Nephron progenitor cell (in vitro differentiated cells): Measurements from ENCODE around the gene ME1.

ENCODE experiments used
- DNase-seq: peaks from one replicate; pipeline ENCODE4 v3.0.0; 2021
- H3K27ac Mint-ChIP-seq: 2 replicates; pipeline ENCODE4 v1.8.0; 2021; ENCODE audit warnings: mild to moderate bottlenecking, moderate library complexity, mixed read lengths
- H3K27me3 Mint-ChIP-seq: 2 replicates; pipeline ENCODE4 v1.8.0; 2021; ENCODE audit warnings: mild to moderate bottlenecking, low read depth, mixed read lengths; ENCODE audit not compliant: poor library complexity
- H3K36me3 Mint-ChIP-seq: 2 replicates; pipeline ENCODE4 v1.8.0; 2021; ENCODE audit warnings: low read depth, mixed read lengths
- H3K4me1 Mint-ChIP-seq: 2 replicates; pipeline ENCODE4 v1.8.0; 2021; ENCODE audit warnings: mixed read lengths
- H3K4me3 Mint-ChIP-seq: 2 replicates; pipeline ENCODE4 v1.8.0; 2021; ENCODE audit warnings: mild to moderate bottlenecking, moderate library complexity, mixed read lengths
- H3K9me3 Mint-ChIP-seq: 2 replicates; pipeline ENCODE4 v1.8.0; 2021; ENCODE audit warnings: mild to moderate bottlenecking, moderate library complexity, mixed read lengths
- TF ChIP-seq, protein P1 (sequence below): fragments of 200-600 bp; sonication (generic); IDR thresholded peaks from 2 replicates; pipeline ENCODE4 v1.5.0; 2021; ENCODE audit warnings: antibody characterized with exemption

ME1 gene

DNA sequence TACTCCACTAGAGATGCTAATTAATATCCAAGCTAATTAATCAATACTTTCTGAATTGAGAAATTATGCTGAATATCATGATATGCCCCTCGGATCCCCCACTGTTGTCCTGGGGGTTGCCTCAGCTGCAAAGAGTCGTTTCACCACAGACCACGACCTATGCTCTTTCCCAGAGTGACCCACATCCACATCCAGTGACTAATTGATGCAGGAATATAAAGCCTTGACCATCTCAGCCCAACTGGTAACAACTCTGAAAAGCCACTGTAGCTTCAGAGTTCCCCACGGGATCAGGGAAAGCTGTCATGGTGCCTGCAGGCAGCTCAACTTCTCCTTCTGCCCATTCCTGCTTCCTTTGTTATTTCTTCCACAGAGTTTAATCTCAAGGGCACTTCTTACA, 120.8 kb downstream of the ME1 start:
- TF ChIP-seq, protein P1, sequence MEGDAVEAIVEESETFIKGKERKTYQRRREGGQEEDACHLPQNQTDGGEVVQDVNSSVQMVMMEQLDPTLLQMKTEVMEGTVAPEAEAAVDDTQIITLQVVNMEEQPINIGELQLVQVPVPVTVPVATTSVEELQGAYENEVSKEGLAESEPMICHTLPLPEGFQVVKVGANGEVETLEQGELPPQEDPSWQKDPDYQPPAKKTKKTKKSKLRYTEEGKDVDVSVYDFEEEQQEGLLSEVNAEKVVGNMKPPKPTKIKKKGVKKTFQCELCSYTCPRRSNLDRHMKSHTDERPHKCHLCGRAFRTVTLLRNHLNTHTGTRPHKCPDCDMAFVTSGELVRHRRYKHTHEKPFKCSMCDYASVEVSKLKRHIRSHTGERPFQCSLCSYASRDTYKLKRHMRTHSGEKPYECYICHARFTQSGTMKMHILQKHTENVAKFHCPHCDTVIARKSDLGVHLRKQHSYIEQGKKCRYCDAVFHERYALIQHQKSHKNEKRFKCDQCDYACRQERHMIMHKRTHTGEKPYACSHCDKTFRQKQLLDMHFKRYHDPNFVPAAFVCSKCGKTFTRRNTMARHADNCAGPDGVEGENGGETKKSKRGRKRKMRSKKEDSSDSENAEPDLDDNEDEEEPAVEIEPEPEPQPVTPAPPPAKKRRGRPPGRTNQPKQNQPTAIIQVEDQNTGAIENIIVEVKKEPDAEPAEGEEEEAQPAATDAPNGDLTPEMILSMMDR = no peak
- Mint-ChIP-seq H3K36me3 (no peaks in the 10 kb centered on the region), H3K4me1 (peaks cover 5% of the 10 kb centered on the region), H3K9me3 (no peaks in the 10 kb centered on the region), H3K27me3 (no peaks in the 10 kb centered on the region), H3K27ac (no peak overlapping the region), H3K4me3 (no peak overlapping the region)
- DNase-seq = no peak

DNA sequence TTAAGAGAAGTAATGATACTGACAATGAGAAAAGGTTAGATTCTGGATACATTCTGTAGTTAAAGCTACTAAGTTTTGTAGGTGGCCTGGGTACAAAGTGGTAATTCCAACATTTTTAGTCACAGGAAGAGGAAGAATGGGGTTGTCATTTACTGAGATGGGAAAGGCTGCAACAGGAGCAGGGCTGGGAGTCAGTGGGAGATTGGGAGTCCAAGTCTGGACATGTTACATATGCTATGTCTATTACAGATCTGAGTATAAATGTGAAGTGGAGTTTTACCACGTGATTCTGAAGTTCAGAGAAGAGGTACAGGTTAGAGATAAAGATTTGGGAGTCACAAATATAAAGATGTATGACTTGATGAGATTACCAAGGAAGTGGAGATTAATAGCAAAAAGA, 121.5 kb downstream of the ME1 start:
- no peaks in the 10 kb centered on the region for H3K36me3 Mint-ChIP-seq
- peaks cover 5% of the 10 kb centered on the region for H3K4me1 Mint-ChIP-seq
- H3K9me3 Mint-ChIP-seq = no peaks in the 10 kb centered on the region
- H3K27me3 Mint-ChIP-seq = no peaks in the 10 kb centered on the region
- DNase-seq = no peak
- TF ChIP-seq, protein P1 = no peak
- peak overlapping the region; percentile 6 for H3K27ac Mint-ChIP-seq
- no peak overlapping the region for H3K4me3 Mint-ChIP-seq

DNA sequence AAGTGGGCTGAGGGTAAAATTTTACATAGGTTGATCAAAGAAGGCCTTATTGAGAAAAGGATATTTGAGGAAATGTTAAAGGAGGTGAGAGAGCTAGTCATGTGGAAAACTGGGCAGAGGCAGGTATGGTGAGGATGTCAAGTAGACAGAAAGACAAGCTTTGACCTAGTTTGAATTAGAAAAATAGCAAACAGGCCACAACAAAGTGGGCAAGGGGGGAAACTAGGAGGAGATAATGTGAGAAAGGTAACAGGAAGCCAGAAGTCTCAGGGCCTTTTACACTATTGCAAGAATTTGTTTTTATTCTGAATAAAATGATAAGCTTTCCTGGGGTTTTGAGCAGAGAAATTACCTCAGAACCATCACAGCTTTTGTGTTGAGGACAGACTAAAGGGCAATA, 122.0 kb downstream of the ME1 start:
- H3K9me3 Mint-ChIP-seq = no peaks in the 10 kb centered on the region
- no peak for DNase-seq
- TF ChIP-seq, protein P1 = no peak
- H3K4me3 Mint-ChIP-seq = no peak overlapping the region
- H3K36me3 Mint-ChIP-seq = no peaks in the 10 kb centered on the region
- H3K27me3 Mint-ChIP-seq = no peaks in the 10 kb centered on the region
- H3K4me1 Mint-ChIP-seq = peaks cover 5% of the 10 kb centered on the region
- no peak overlapping the region for H3K27ac Mint-ChIP-seq

DNA sequence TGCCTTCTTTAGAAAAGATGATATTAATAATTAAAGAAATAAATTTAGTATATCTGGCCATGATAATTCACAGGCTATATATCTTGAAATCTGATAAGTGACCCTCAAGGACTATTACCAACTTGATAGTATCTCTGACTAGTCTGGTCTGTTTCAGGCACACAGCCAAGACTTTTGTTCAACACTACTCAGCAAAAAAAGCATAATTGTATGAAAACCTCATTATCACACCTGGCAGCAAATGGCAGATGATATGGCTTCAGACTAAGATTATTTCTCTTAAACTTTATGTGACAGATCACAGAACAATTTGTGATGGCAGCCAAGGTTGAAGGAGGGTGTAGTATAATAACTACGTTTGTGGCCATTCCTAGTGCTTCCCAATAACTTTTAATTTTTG, 123.0 kb downstream of the ME1 start:
- peaks cover 5% of the 10 kb centered on the region for H3K4me1 Mint-ChIP-seq
- H3K4me3 Mint-ChIP-seq = no peak overlapping the region
- no peaks in the 10 kb centered on the region for H3K27me3 Mint-ChIP-seq
- no peaks in the 10 kb centered on the region for H3K9me3 Mint-ChIP-seq
- H3K36me3 Mint-ChIP-seq = no peaks in the 10 kb centered on the region
- TF ChIP-seq, protein P1 = no peak
- H3K27ac Mint-ChIP-seq = no peak overlapping the region
- DNase-seq = no peak

DNA sequence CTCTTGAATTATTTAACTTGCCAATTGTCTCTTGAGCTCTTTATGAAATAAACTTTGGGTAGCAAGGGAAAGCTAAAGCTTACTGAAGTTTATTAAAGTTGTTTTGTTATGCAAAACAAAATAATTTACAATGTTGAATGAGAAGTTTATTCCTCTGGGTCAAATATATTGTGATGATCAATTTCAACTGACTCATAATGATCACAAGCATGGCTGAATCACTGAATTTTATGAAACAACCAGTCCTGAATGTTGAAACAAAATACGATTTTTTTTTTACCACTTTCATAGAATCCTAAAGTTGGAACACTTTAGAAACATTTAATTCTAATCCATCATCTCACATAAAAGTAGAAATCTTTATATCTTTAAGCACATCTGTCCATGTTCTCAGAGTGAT, 127.4 kb downstream of the ME1 start:
- TF ChIP-seq, protein P1 = no peak
- Mint-ChIP-seq H3K9me3 (peaks cover 3% of the 10 kb centered on the region), H3K4me3 (no peak overlapping the region), H3K4me1 (no peaks in the 10 kb centered on the region), H3K27ac (no peak overlapping the region), H3K36me3 (no peaks in the 10 kb centered on the region), H3K27me3 (peaks cover 2% of the 10 kb centered on the region)
- no peak for DNase-seq

DNA sequence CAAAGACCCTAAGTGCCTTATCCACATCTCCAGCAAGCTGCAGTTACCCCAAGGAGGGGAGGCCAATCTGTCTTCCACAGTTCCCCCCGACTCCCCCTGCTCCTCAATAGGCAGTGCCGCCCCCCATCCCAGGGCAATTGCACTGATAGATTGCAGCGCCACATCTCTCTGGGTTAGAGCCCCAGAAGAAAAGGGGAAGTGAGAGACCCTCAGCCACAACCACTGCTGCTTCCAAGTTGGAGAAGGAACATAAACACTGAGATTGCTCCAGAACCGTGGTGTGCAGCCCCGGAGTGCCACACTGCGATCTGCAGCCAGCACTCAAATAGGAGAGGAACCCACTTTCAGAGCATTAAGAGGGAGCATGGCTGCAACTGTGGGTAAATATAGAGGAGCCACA, 136.2 kb downstream of the ME1 start:
- DNase-seq = no peak
- H3K27ac Mint-ChIP-seq = no peak overlapping the region
- H3K36me3 Mint-ChIP-seq = peaks cover 6% of the 10 kb centered on the region
- H3K9me3 Mint-ChIP-seq = no peaks in the 10 kb centered on the region
- TF ChIP-seq, protein P1 = no peak
- H3K4me1 Mint-ChIP-seq = no peaks in the 10 kb centered on the region
- no peaks in the 10 kb centered on the region for H3K27me3 Mint-ChIP-seq
- no peak overlapping the region for H3K4me3 Mint-ChIP-seq
